Upper lobe of left lung (tissue), 6 donors: ENCODE data around the gene EXOC6. TPM values are rescaled to one million over a fixed set of nuclear protein-coding genes. Genes with fewer than 3 reads are reported as not detected.

Source experiments
- ATAC-seq, 2 donors: fragments of 200-7000 bp; cut with Tn5 transposase; one replicate each; pipeline ENCODE4 v1.9.1; 2022; ENCODE audit warnings: mild to moderate bottlenecking in 2 of 2, moderate library complexity in 2 of 2; ENCODE audit not compliant: low FRiP score in 2 of 2
- DNase-seq, 2 donors: peaks; one replicate each; pipeline ENCODE4 v3.0.0-alpha.2; 2019 to 2020
- H3K27ac ChIP-seq, 4 donors: fragments of 200-600 bp; sonication (generic); one replicate each; pipeline ENCODE4 v1.5.1; 2016 to 2019
- H3K27me3 ChIP-seq, 4 donors: fragments of 200-600 bp; sonication (generic); one replicate each; pipeline ENCODE4 v1.5.1; 2017 to 2019
- H3K36me3 ChIP-seq, 4 donors: fragments of 200-600 bp; sonication (generic); one replicate each; pipeline ENCODE4 v1.5.1; 2016 to 2019
- H3K4me1 ChIP-seq, 4 donors: fragments of 200-600 bp; sonication (generic); one replicate each; pipeline ENCODE4 v1.5.1; 2018 to 2019
- H3K4me3 ChIP-seq, 4 donors: fragments of 200-600 bp; sonication (generic); one replicate each; pipeline ENCODE4 v1.5.1; 2017 to 2019; ENCODE audit warnings: mild to moderate bottlenecking in 2 of 4, moderate library complexity in 1 of 4
- H3K9me3 ChIP-seq, 4 donors: fragments of 200-600 bp; sonication (generic); one replicate each; pipeline ENCODE4 v1.5.1; 2018 to 2019
- EP300 ChIP-seq, 4 donors: sonication (generic); formaldehyde crosslinking; IDR thresholded peaks; one replicate each; pipeline ENCODE4 v1.5.1; 2017; ENCODE audit warnings: antibody characterized with exemption in 4 of 4, control low read depth in 2 of 4
- POLR2A ChIP-seq, 4 donors: fragments of 450-650 bp; IDR thresholded peaks; one replicate each; pipeline ENCODE4 v1.5.1; 2016 to 2017; ENCODE audit warnings: antibody characterized with exemption in 4 of 4, mild to moderate bottlenecking in 2 of 4
- POLR2AphosphoS5 ChIP-seq, 2 donors: sonication (generic); formaldehyde crosslinking; IDR thresholded peaks; one replicate each; pipeline ENCODE4 v1.5.1; 2017; ENCODE audit warnings: antibody characterized with exemption in 2 of 2
- WGBS, 2 donors: methylation state at CpG; one replicate each; pipeline ENCODE4 v1.1.5; 2017 to 2018; 5-methylcytosine and 5-hydroxymethylcytosine counted together
- total RNA-seq, 6 donors: library from RNA; depleted of rRNA in 4 of 6; stranded (reverse); fragments of >200 nt in 4 of 6; gene quantifications; one replicate each; pipeline versions ENCODE4 v1.1.0 to v1.2.1, GENCODE V29; 2016 to 2021
- TF ChIP-seq, protein P1 (sequence below), 6 experiments: fragments of 450-650 bp in 4 of 6; fragments of 200-600 bp in 2 of 6; sonication (generic) in 2 of 6; IDR thresholded peaks; one replicate each; pipeline ENCODE4 v1.5.1; 2016 to 2019; ENCODE audit warnings: antibody characterized with exemption in 6 of 6
- donor health status: DM: no; HTN: no; CAD: no; lungs with moderate emphysema.
- donor health status: DM: no; HTN: yes; CAD: no; lungs with severe emphysema.

EXOC6 gene
- total RNA-seq, 6 donors from 2014 or later = 7.1 to 27.3 (median 20.1) TPM

GRCh38 chr10:92839191-92840085 lies 8.9 kb upstream of the EXOC6 start:
- WGBS, 2 donors = 36 to 48% methylated on average over 9 to 10 of the region's 10 CpGs
- Histone ChIP-seq H3K36me3 (no peaks in the 10 kb centered on the region), H3K9me3 (no peaks in the 10 kb centered on the region), H3K27ac (peak overlapping the region in 2 of 4 donors; percentile 20 to 27), H3K4me3 (no peak overlapping the region), H3K4me1 (peaks cover 3 to 11% (median 9%) of the 10 kb centered on the region in 4 donors), H3K27me3 (no peaks in the 10 kb centered on the region)
- DNase-seq (peak in 1 of 2 donors; percentile 56), ATAC-seq (peak in 1 of 2 donors; percentile 60)
- TF ChIP-seq POLR2AphosphoS5 (IDR thresholded peaks at IDR 0.05) (no peak), POLR2A (IDR thresholded peaks at IDR 0.05) (no peak), EP300 (IDR thresholded peaks at IDR 0.05) (no peak)
- TF ChIP-seq, protein P1, sequence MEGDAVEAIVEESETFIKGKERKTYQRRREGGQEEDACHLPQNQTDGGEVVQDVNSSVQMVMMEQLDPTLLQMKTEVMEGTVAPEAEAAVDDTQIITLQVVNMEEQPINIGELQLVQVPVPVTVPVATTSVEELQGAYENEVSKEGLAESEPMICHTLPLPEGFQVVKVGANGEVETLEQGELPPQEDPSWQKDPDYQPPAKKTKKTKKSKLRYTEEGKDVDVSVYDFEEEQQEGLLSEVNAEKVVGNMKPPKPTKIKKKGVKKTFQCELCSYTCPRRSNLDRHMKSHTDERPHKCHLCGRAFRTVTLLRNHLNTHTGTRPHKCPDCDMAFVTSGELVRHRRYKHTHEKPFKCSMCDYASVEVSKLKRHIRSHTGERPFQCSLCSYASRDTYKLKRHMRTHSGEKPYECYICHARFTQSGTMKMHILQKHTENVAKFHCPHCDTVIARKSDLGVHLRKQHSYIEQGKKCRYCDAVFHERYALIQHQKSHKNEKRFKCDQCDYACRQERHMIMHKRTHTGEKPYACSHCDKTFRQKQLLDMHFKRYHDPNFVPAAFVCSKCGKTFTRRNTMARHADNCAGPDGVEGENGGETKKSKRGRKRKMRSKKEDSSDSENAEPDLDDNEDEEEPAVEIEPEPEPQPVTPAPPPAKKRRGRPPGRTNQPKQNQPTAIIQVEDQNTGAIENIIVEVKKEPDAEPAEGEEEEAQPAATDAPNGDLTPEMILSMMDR (IDR thresholded peaks at IDR 0.05) = peak in 2 of 6 experiments; percentile 10

- ATAC-seq = no peak
- H3K4me3 ChIP-seq = no peak overlapping the region
- TF ChIP-seq POLR2A (IDR thresholded peaks at IDR 0.05) = no peak
- TF ChIP-seq POLR2AphosphoS5 (IDR thresholded peaks at IDR 0.05) = no peak
- TF ChIP-seq, protein P1 (IDR thresholded peaks at IDR 0.05) = no peak
- TF ChIP-seq EP300 (IDR thresholded peaks at IDR 0.05) = no peak
- no peak for DNase-seq
- H3K27ac ChIP-seq = peak overlapping the region in 2 of 4 donors; percentile 71 to 97
- no peaks in the 10 kb centered on the region for H3K27me3 ChIP-seq
- H3K36me3 ChIP-seq = no peaks in the 10 kb centered on the region
- WGBS, 2 donors = 68 to 78% methylated on average over 3 of the region's 3 CpGs
- H3K4me1 ChIP-seq = peaks cover 12 to 21% (median 18%) of the 10 kb centered on the region in 4 donors
- H3K9me3 ChIP-seq = no peaks in the 10 kb centered on the region
These were observed 3.6 kb upstream of the EXOC6 start for GRCh38 chr10:92844746-92845145.

- peaks cover 18 to 27% (median 21%) of the 10 kb centered on the region in 4 donors for H3K4me1 ChIP-seq
- peak overlapping the region; percentile 5 to 97 (median 56) for H3K27ac ChIP-seq
- peak in 1 of 2 donors; percentile 15 for TF ChIP-seq POLR2AphosphoS5 (IDR thresholded peaks at IDR 0.05)
- TF ChIP-seq POLR2A (IDR thresholded peaks at IDR 0.05) = no peak
- no peak for ATAC-seq
- DNase-seq = peak in 1 of 2 donors; percentile 45
- H3K36me3 ChIP-seq = no peaks in the 10 kb centered on the region
- no peaks in the 10 kb centered on the region for H3K27me3 ChIP-seq
- 51 to 56% methylated on average over 4 of the region's 4 CpGs for WGBS, 2 donors
- no peak overlapping the region for H3K4me3 ChIP-seq
- H3K9me3 ChIP-seq = no peaks in the 10 kb centered on the region
These were observed 2.4 kb upstream of the EXOC6 start for GRCh38 chr10:92845921-92846320.

- WGBS, 2 donors = 55 to 84% methylated on average over 3 of the region's 3 CpGs
- H3K27ac ChIP-seq = peak overlapping the region; percentile 5 to 97 (median 56)
These were observed 2.0 kb upstream of the EXOC6 start for GRCh38 chr10:92846344-92846743.

DNA sequence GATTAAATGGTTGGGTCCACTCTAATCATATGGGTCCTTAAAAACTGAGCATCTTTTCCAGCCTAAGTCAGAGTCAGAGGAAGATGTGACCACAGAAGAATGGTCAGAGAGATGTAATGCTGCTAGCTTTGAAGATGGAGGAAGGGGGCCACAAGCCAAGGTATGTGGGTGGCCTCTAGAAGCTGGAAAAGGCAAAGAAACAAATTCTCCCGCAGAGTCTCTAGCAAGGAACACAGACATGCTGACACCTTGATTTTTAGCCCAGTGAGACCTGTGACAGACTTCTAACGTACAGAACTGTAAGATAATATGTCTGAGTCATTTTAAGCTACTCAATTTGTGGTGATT lies 1.5 kb upstream of the EXOC6 start:
- ATAC-seq (no peak), DNase-seq (no peak)
- TF ChIP-seq, protein P1 (IDR thresholded peaks at IDR 0.05) = no peak
- TF ChIP-seq POLR2AphosphoS5 (IDR thresholded peaks at IDR 0.05) = no peak
- no peak for TF ChIP-seq EP300 (IDR thresholded peaks at IDR 0.05)
- TF ChIP-seq POLR2A (IDR thresholded peaks at IDR 0.05) = no peak
- Histone ChIP-seq H3K36me3 (no peaks in the 10 kb centered on the region), H3K27ac (peak overlapping the region in 3 of 4 donors; percentile 42 to 97 (median 71)), H3K27me3 (no peaks in the 10 kb centered on the region), H3K4me1 (peaks cover 18 to 27% (median 21%) of the 10 kb centered on the region in 4 donors), H3K4me3 (no peak overlapping the region), H3K9me3 (no peaks in the 10 kb centered on the region)
- 83 to 88% methylated on average over 2 of the region's 2 CpGs for WGBS, 2 donors

More at GRCh38 chr10:92846344-92846743, 2.0 kb upstream of the EXOC6 start:
- Histone ChIP-seq H3K27me3 (no peaks in the 10 kb centered on the region), H3K36me3 (no peaks in the 10 kb centered on the region), H3K4me1 (peaks cover 18 to 27% (median 21%) of the 10 kb centered on the region in 4 donors), H3K9me3 (no peaks in the 10 kb centered on the region), H3K4me3 (no peak overlapping the region)
- ATAC-seq (no peak), DNase-seq (no peak)
- no peak for TF ChIP-seq EP300 (IDR thresholded peaks at IDR 0.05)
